GM18502 (cell line): Measurements from ENCODE around the gene DUOXA2.
"Not testable (repeated sequence)": the region's sequence is repeated elsewhere in the genome, so short reads cannot be mapped to it uniquely, and the experiment has no call there.

Experiments
- ATAC-seq: cut with Tn5 transposase; IDR thresholded peaks from one replicate; pipeline ENCODE4 v1.9.1; 2021; ENCODE audit warnings: mild to moderate bottlenecking; ENCODE audit not compliant: unreplicated experiment, poor library complexity

The DUOXA2 gene

GRCh38 chr15:45114076-45114750, at the start of gene DUOXA2, which contains the start of gene DUOX2:
TSS of gene DUOXA2 (plus strand) at chr15:45114326. CDS start at chr15:45114606, 280 bp downstream.
TSS of gene DUOX2 (minus strand) at chr15:45114172. CDS start at chr15:45113411, 761 bp downstream.
- ATAC-seq, result no peak

GRCh38 chr15:45064386-45064785, 49.7 kb upstream of the DUOXA2 start:
- no peak for ATAC-seq

GRCh38 chr15:45069942-45070360, 44.2 kb upstream of the DUOXA2 start:
- not testable (repeated sequence) for ATAC-seq

- not testable (repeated sequence) for ATAC-seq
Observed at GRCh38 chr15:45073602-45074001, 40.5 kb upstream of the DUOXA2 start.

- ATAC-seq, result not testable (repeated sequence)
Observed at GRCh38 chr15:45075440-45076320, 38.4 kb upstream of the DUOXA2 start.

GRCh38 chr15:45077391-45077790, 36.7 kb upstream of the DUOXA2 start:
- not testable (repeated sequence) for ATAC-seq

- ATAC-seq, result not testable (repeated sequence)
Observed at GRCh38 chr15:45079201-45079600, 34.9 kb upstream of the DUOXA2 start.

- ATAC-seq, result not testable (repeated sequence)
Observed at GRCh38 chr15:45079628-45080246, 34.4 kb upstream of the DUOXA2 start.

GRCh38 chr15:45080593-45080992, 33.5 kb upstream of the DUOXA2 start:
- not testable (repeated sequence) for ATAC-seq

- ATAC-seq, result not testable (repeated sequence)
Observed at GRCh38 chr15:45082412-45082811, 31.7 kb upstream of the DUOXA2 start.

- no peak for ATAC-seq
Observed at GRCh38 chr15:45083223-45083622, 30.9 kb upstream of the DUOXA2 start.

- ATAC-seq, result no peak
Observed at GRCh38 chr15:45084163-45084562, 30.0 kb upstream of the DUOXA2 start.

GRCh38 chr15:45087513-45087912, 26.6 kb upstream of the DUOXA2 start:
- ATAC-seq, result no peak

- ATAC-seq, result no peak
Observed at GRCh38 chr15:45088801-45089711, 25.1 kb upstream of the DUOXA2 start.

GRCh38 chr15:45089712-45090373, 24.3 kb upstream of the DUOXA2 start:
- ATAC-seq, result no peak

GRCh38 chr15:45091161-45091560, 23.0 kb upstream of the DUOXA2 start:
- ATAC-seq, result no peak

GRCh38 chr15:45091576-45091975, 22.6 kb upstream of the DUOXA2 start:
- no peak for ATAC-seq

- ATAC-seq, result no peak
Observed at GRCh38 chr15:45093013-45093412, 21.1 kb upstream of the DUOXA2 start.

- no peak for ATAC-seq
Observed at GRCh38 chr15:45093622-45094357, 20.3 kb upstream of the DUOXA2 start.
